ENCODE results near the gene COPS9. TPM values are rescaled to one million over a fixed set of nuclear protein-coding genes. Genes with fewer than 3 reads are reported as not detected.

Gene COPS9
- total RNA-seq, 4 donors from 2014 or later: 13.1 to 124 (median 72.1) TPM

- DNase-seq: no peak
- WGBS, 2 donors (ENCODE audit: low coverage in 1 of 2): 36 to 42% methylated on average over 2 to 6 of the region's 6 CpGs
- no peaks in the 10 kb centered on the region for H3K4me1 ChIP-seq
- in situ Hi-C loops (cut with MboI; ENCODE audit: low pct_ligation_motif_present in 1 of 4, low pct_unique_long_range_greater_than_20kb in 1 of 4, low sequenced_read_pairs in 3 of 4) (no loop called here), intact Hi-C loops (cut with DNase I; ENCODE audit: low total_unique reads) (no loop called here)
- TF ChIP-seq, protein P1, sequence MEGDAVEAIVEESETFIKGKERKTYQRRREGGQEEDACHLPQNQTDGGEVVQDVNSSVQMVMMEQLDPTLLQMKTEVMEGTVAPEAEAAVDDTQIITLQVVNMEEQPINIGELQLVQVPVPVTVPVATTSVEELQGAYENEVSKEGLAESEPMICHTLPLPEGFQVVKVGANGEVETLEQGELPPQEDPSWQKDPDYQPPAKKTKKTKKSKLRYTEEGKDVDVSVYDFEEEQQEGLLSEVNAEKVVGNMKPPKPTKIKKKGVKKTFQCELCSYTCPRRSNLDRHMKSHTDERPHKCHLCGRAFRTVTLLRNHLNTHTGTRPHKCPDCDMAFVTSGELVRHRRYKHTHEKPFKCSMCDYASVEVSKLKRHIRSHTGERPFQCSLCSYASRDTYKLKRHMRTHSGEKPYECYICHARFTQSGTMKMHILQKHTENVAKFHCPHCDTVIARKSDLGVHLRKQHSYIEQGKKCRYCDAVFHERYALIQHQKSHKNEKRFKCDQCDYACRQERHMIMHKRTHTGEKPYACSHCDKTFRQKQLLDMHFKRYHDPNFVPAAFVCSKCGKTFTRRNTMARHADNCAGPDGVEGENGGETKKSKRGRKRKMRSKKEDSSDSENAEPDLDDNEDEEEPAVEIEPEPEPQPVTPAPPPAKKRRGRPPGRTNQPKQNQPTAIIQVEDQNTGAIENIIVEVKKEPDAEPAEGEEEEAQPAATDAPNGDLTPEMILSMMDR (IDR thresholded peaks at IDR 0.05): no peak
- TF ChIP-seq POLR2A (IDR thresholded peaks at IDR 0.05) (no peak), POLR2AphosphoS5 (IDR thresholded peaks at IDR 0.05) (no peak), EP300 (IDR thresholded peaks at IDR 0.05; ENCODE audit: low read depth) (no peak)
- H3K36me3 ChIP-seq: no peaks in the 10 kb centered on the region
- H3K9me3 ChIP-seq: no peaks in the 10 kb centered on the region
- no peak overlapping the region for H3K4me3 ChIP-seq
- peaks cover 22% of the 10 kb centered on the region for H3K27me3 ChIP-seq
- H3K27ac ChIP-seq: no peak overlapping the region
Observed at GRCh38 chr2:240170354-240170735, 34.2 kb upstream of the COPS9 start.

- TF ChIP-seq, protein P1 (IDR thresholded peaks at IDR 0.05): no peak
- TF ChIP-seq POLR2A (IDR thresholded peaks at IDR 0.05) (no peak), POLR2AphosphoS5 (IDR thresholded peaks at IDR 0.05) (no peak), EP300 (IDR thresholded peaks at IDR 0.05; ENCODE audit: low read depth) (no peak)
- in situ Hi-C loops (cut with MboI; ENCODE audit: low pct_ligation_motif_present in 1 of 4, low pct_unique_long_range_greater_than_20kb in 1 of 4, low sequenced_read_pairs in 3 of 4): no loop called here
- 73% methylated on average over 6 of the region's 15 CpGs; no CpG with 5 or more reads in 1 of the 2 donors for WGBS, 2 donors (ENCODE audit: low coverage in 1 of 2)
- intact Hi-C loops (cut with DNase I; ENCODE audit: low total_unique reads): no loop called here
- H3K4me1 ChIP-seq: no peaks in the 10 kb centered on the region
- no peaks in the 10 kb centered on the region for H3K9me3 ChIP-seq
- H3K4me3 ChIP-seq: no peak overlapping the region
- H3K36me3 ChIP-seq: no peaks in the 10 kb centered on the region
- H3K27ac ChIP-seq: no peak overlapping the region
- DNase-seq: no peak
- H3K27me3 ChIP-seq: peaks cover 22% of the 10 kb centered on the region
Observed at GRCh38 chr2:240169486-240170353, 33.6 kb upstream of the COPS9 start.

GRCh38 chr2:240168546-240169361 is 32.6 kb upstream of the COPS9 start:
- Histone ChIP-seq H3K27me3 (peaks cover 15% of the 10 kb centered on the region), H3K4me1 (no peaks in the 10 kb centered on the region), H3K27ac (no peak overlapping the region), H3K9me3 (no peaks in the 10 kb centered on the region), H3K36me3 (no peaks in the 10 kb centered on the region), H3K4me3 (no peak overlapping the region)
- no peak for TF ChIP-seq POLR2AphosphoS5 (IDR thresholded peaks at IDR 0.05)
- TF ChIP-seq, protein P1 (IDR thresholded peaks at IDR 0.05): no peak
- no peak for TF ChIP-seq EP300 (IDR thresholded peaks at IDR 0.05; ENCODE audit: low read depth)
- TF ChIP-seq POLR2A (IDR thresholded peaks at IDR 0.05): no peak
- 81 to 86% methylated on average over 9 to 26 of the region's 26 CpGs for WGBS, 2 donors (ENCODE audit: low coverage in 1 of 2)
- in situ Hi-C loops (cut with MboI; ENCODE audit: low pct_ligation_motif_present in 1 of 4, low pct_unique_long_range_greater_than_20kb in 1 of 4, low sequenced_read_pairs in 3 of 4) (no loop called here), intact Hi-C loops (cut with DNase I; ENCODE audit: low total_unique reads) (no loop called here)
- no peak for DNase-seq

GRCh38 chr2:240168041-240168440 is 31.9 kb upstream of the COPS9 start:
- Histone ChIP-seq H3K4me3 (no peak overlapping the region), H3K27ac (no peak overlapping the region), H3K27me3 (peaks cover 13% of the 10 kb centered on the region), H3K36me3 (no peaks in the 10 kb centered on the region), H3K9me3 (no peaks in the 10 kb centered on the region), H3K4me1 (no peaks in the 10 kb centered on the region)
- in situ Hi-C loops (cut with MboI; ENCODE audit: low pct_ligation_motif_present in 1 of 4, low pct_unique_long_range_greater_than_20kb in 1 of 4, low sequenced_read_pairs in 3 of 4) (no loop called here), intact Hi-C loops (cut with DNase I; ENCODE audit: low total_unique reads) (no loop called here)
- no peak for DNase-seq
- TF ChIP-seq POLR2A (IDR thresholded peaks at IDR 0.05): no peak
- no peak for TF ChIP-seq EP300 (IDR thresholded peaks at IDR 0.05; ENCODE audit: low read depth)
- TF ChIP-seq, protein P1 (IDR thresholded peaks at IDR 0.05): no peak
- no peak for TF ChIP-seq POLR2AphosphoS5 (IDR thresholded peaks at IDR 0.05)
- WGBS, 2 donors (ENCODE audit: low coverage in 1 of 2): 82% methylated on average over 18 of the region's 18 CpGs; no CpG with 5 or more reads in 1 of the 2 donors

All from transverse colon (tissue), 4 donors.